Measurements from ENCODE around the gene PDGFD. TPM values are rescaled to one million over a fixed set of nuclear protein-coding genes. Genes with fewer than 3 reads are reported as not detected.

Gene PDGFD
- total and polyA plus RNA-seq, 2 experiments from 2014 or later: 1.9 to 4.5 TPM

GRCh38 chr11:103940551-103940950 is 223.4 kb downstream of the PDGFD start:
- H3K79me2 ChIP-seq (replicated peaks; ENCODE audit: insufficient read depth): no peaks in the 10 kb centered on the region
- no peak overlapping the region for H3K4me3 ChIP-seq
- H3K4me1 ChIP-seq (ENCODE audit: insufficient read depth): peaks cover 6% of the 10 kb centered on the region; the same call in 1 of the 2 replicates
- H4K20me1 ChIP-seq (replicated peaks; ENCODE audit: insufficient read depth): no peaks in the 10 kb centered on the region
- Mint-ChIP-seq H3K4me1 (0 out of 3 replicates have a peak, but pooled peaks cover 2% of the 10 kb centered on the region), H3K36me3 (ENCODE audit: low read depth) (no peaks in the 10 kb centered on the region), H3K9me3 (peaks cover 2% of the 10 kb centered on the region; the same call in 1 of the 3 replicates), H3K4me3 (no peak overlapping the region), H3K27ac (no peak overlapping the region), H3K27me3 (ENCODE audit: insufficient read depth, low read depth, poor library complexity) (no peaks in the 10 kb centered on the region)
- no peaks in the 10 kb centered on the region for H3K36me3 ChIP-seq (ENCODE audit: insufficient read depth)
- ATAC-seq: no peak
- H3K27ac ChIP-seq (ENCODE audit: low read depth): no peak overlapping the region
- TF ChIP-seq REST (IDR thresholded peaks at IDR 0.05; ENCODE audit: unreplicated experiment): no peak
- TF ChIP-seq EZH2 (IDR thresholded peaks at IDR 0.05; ENCODE audit: low read depth, unreplicated experiment): no peak
- no peak for TF ChIP-seq EZH2phosphoT487 (IDR thresholded peaks at IDR 0.05; ENCODE audit: unreplicated experiment)
- TF ChIP-seq NANOG (IDR thresholded peaks at IDR 0.05; ENCODE audit: borderline replicate concordance): no peak
- no peak for TF ChIP-seq ETS1 (IDR thresholded peaks at IDR 0.05)
- no peak for TF ChIP-seq CTCF (conservative IDR thresholded peaks at IDR 0.05; ENCODE audit: low read depth in 2 of 2)
- no peak for TF ChIP-seq ZNF114 (CRISPR knock-in tag; IDR thresholded peaks at IDR 0.05)
- no peaks in the 10 kb centered on the region for H3K27me3 ChIP-seq (ENCODE audit: insufficient read depth)
- no peaks in the 10 kb centered on the region for H3F3A ChIP-seq (replicated peaks; ENCODE audit: low read depth)
- no peak overlapping the region for H3K4me2 ChIP-seq
- no peak for DNase-seq (ENCODE audit: low spot score)
- no peak overlapping the region for H2AFZ ChIP-seq
- H3K9me2 ChIP-seq (ENCODE audit: insufficient read depth): no peaks in the 10 kb centered on the region

GRCh38 chr11:103939694-103940093 is 224.3 kb downstream of the PDGFD start:
- Histone ChIP-seq H3K4me1 (ENCODE audit: insufficient read depth) (peaks cover 6% of the 10 kb centered on the region; the same call in 1 of the 2 replicates), H2AFZ (no peak overlapping the region), H3K36me3 (ENCODE audit: insufficient read depth) (no peaks in the 10 kb centered on the region), H3K79me2 (replicated peaks; ENCODE audit: insufficient read depth) (no peaks in the 10 kb centered on the region), H3K4me3 (no peak overlapping the region), H3F3A (replicated peaks; ENCODE audit: low read depth) (no peaks in the 10 kb centered on the region), H4K20me1 (replicated peaks; ENCODE audit: insufficient read depth) (no peaks in the 10 kb centered on the region), H3K27me3 (ENCODE audit: insufficient read depth) (no peaks in the 10 kb centered on the region), H3K4me2 (no peak overlapping the region), H3K27ac (ENCODE audit: low read depth) (no peak overlapping the region), H3K9me2 (ENCODE audit: insufficient read depth) (no peaks in the 10 kb centered on the region)
- Mint-ChIP-seq H3K4me3 (no peak overlapping the region), H3K9me3 (peaks cover 2% of the 10 kb centered on the region; the same call in 1 of the 3 replicates), H3K36me3 (ENCODE audit: low read depth) (no peaks in the 10 kb centered on the region), H3K27me3 (ENCODE audit: insufficient read depth, low read depth, poor library complexity) (no peaks in the 10 kb centered on the region), H3K27ac (no peak overlapping the region), H3K4me1 (0 out of 3 replicates have a peak, but pooled peaks cover 2% of the 10 kb centered on the region)
- ATAC-seq: no peak
- no peak for DNase-seq (ENCODE audit: low spot score)
- no peak for TF ChIP-seq CTCF (conservative IDR thresholded peaks at IDR 0.05; ENCODE audit: low read depth in 2 of 2)
- TF ChIP-seq JUNB (IDR thresholded peaks at IDR 0.05; ENCODE audit: unreplicated experiment): no peak
- TF ChIP-seq CREB1 (CRISPR knock-in tag; IDR thresholded peaks at IDR 0.05; ENCODE audit: low read depth): no peak
- no peak for TF ChIP-seq STAT1 (IDR thresholded peaks at IDR 0.05; ENCODE audit: unreplicated experiment)
- TF ChIP-seq ZNF331 (CRISPR knock-in tag; IDR thresholded peaks at IDR 0.05; ENCODE audit: low read depth): no peak
- TF ChIP-seq EZH2 (IDR thresholded peaks at IDR 0.05; ENCODE audit: low read depth, unreplicated experiment): no peak
- TF ChIP-seq REST (IDR thresholded peaks at IDR 0.05; ENCODE audit: unreplicated experiment): no peak
- TF ChIP-seq NANOG (IDR thresholded peaks at IDR 0.05; ENCODE audit: borderline replicate concordance): no peak
- no peak for TF ChIP-seq POLR2AphosphoS5 (IDR thresholded peaks at IDR 0.05; ENCODE audit: low read depth)
- TF ChIP-seq EZH2phosphoT487 (IDR thresholded peaks at IDR 0.05; ENCODE audit: unreplicated experiment): no peak
